HepG2 (cell line): Measurements from ENCODE around the gene SLC18A3. TPM values are rescaled to one million over a fixed set of nuclear protein-coding genes. Genes with fewer than 3 reads are reported as not detected.

Experiments used
- ATAC-seq: fragments of 200-7000 bp; cut with Tn5 transposase; 3 replicates; pipeline ENCODE4 v1.9.1; 2020; ENCODE audit warnings: mild to moderate bottlenecking, moderate library complexity
- BruUV-seq: library from RNA; stranded (reverse); fragments of 400-500 nt; replicated peaks from 2 replicates; lab custom pipeline; 2021; lab: Mats Ljungman, UMichigan
- CTCF ChIA-PET: fragments of 300-600 bp; formaldehyde crosslinking; extraction: SDS; loops from one replicate; lab custom pipeline; 2021; ENCODE audit warnings: low total read pairs, inconsistent platforms, low intra/inter-chr PET ratio; lab: Yijun Ruan, JAX
- POLR2A ChIA-PET: fragments of 350-600 bp; sonication (Branson Sonifier 250); formaldehyde crosslinking; loops from one replicate; lab custom pipeline; 2020; ENCODE audit warnings: antibody characterized with exemption, inconsistent platforms; lab: Yijun Ruan, JAX
- DNase-seq: peaks from one replicate; pipeline ENCODE4 v3.0.0-alpha.2; 2015; ENCODE audit warnings: low spot score
- FAIRE-seq: peaks from 3 replicates; lab custom pipeline; 2011; peaks lifted over from hg19 to GRCh38; lab: Jason Lieb, UNC
- H2AFZ ChIP-seq: one replicate; pipeline ENCODE4 v1.6.1; 2011; ENCODE audit warnings: low read length, inconsistent platforms
- H3K27ac ChIP-seq: fragments of 300-600 bp; 3 replicates; pipeline ENCODE4 v1.8.0; 2011; ENCODE audit warnings: mixed run types, mild to moderate bottlenecking, mixed read lengths, low read length, inconsistent platforms; ENCODE audit not compliant: insufficient read depth; ENCODE audit errors: extremely low read length
- H3K27me3 ChIP-seq, 2 experiments: fragments of 200-600 bp in 1 of 2; 2 replicates in 1 of 2; 3 replicates in 1 of 2; pipeline versions ENCODE4 v1.6.0 to v1.8.0; 2011; ENCODE audit warnings: low read length in 2 of 2, mild to moderate bottlenecking in 2 of 2, moderate library complexity in 2 of 2, inconsistent platforms in 1 of 2; ENCODE audit not compliant: insufficient read depth in 2 of 2, control insufficient read depth in 1 of 2
- H3K36me3 ChIP-seq, 2 experiments: fragments of 200-600 bp in 1 of 2; replicated peaks in 1 of 2; 2 replicates in 1 of 2; 3 replicates in 1 of 2; pipeline versions ENCODE4 v1.5.1 to v1.8.0; 2011; ENCODE audit warnings: low read length in 2 of 2, inconsistent platforms in 1 of 2; ENCODE audit not compliant: insufficient read depth in 2 of 2, control insufficient read depth in 1 of 2
- H3K4me1 ChIP-seq: 2 replicates; pipeline ENCODE4 v1.5.1; 2012; ENCODE audit warnings: low read length, inconsistent platforms; ENCODE audit not compliant: insufficient read depth
- H3K4me2 ChIP-seq: 2 replicates; pipeline ENCODE4 v1.6.0; 2011; ENCODE audit warnings: low read depth, low read length, inconsistent platforms
- H3K4me3 ChIP-seq, 3 experiments: fragments of 200-600 bp in 1 of 3; sonication (generic), shearing (Covaris generic) in 1 of 3; replicated peaks in 1 of 3; 2 replicates each; pipeline ENCODE4 v1.5.1; 2011 to 2016; ENCODE audit warnings: low read length in 3 of 3, inconsistent platforms in 2 of 3, low read depth in 2 of 3, mild to moderate bottlenecking in 2 of 3, control low read depth in 1 of 3, mixed read lengths in 1 of 3; ENCODE audit not compliant: insufficient read depth in 1 of 3
- H3K79me2 ChIP-seq: one replicate; pipeline ENCODE4 v1.6.1; 2011; ENCODE audit warnings: low read length, inconsistent platforms; ENCODE audit not compliant: insufficient read depth
- H3K9ac ChIP-seq: 2 replicates; pipeline ENCODE4 v1.6.0; 2011; ENCODE audit warnings: mild to moderate bottlenecking, low read depth, low read length, inconsistent platforms; ENCODE audit not compliant: insufficient read depth
- H3K9me3 ChIP-seq: 2 replicates; pipeline ENCODE4 v1.5.1; 2012; ENCODE audit warnings: mild to moderate bottlenecking, low read length
- H4K20me1 ChIP-seq: 2 replicates; pipeline ENCODE4 v1.6.0; 2011; ENCODE audit warnings: inconsistent platforms, mild to moderate bottlenecking, low read length, moderate library complexity; ENCODE audit not compliant: insufficient read depth
- AKNA ChIP-seq: sonication (generic); formaldehyde crosslinking; IDR thresholded peaks from 2 replicates; pipeline ENCODE4 v1.4.0; 2020; ENCODE audit warnings: missing genetic modification reagents, borderline replicate concordance
- FOXA3 ChIP-seq: IDR thresholded peaks from 2 replicates; pipeline ENCODE4 v1.6.1; 2016; ENCODE audit warnings: missing genetic modification reagents, missing compliant biosample characterization
- HMG20A ChIP-seq: IDR thresholded peaks from 2 replicates; pipeline ENCODE4 v1.6.1; 2016; ENCODE audit warnings: borderline replicate concordance
- KAT8 ChIP-seq: IDR thresholded peaks from 2 replicates; pipeline ENCODE4 v1.6.1; 2016; ENCODE audit warnings: missing genetic modification reagents, missing compliant biosample characterization
- UBTF ChIP-seq: sonication (generic); formaldehyde crosslinking; IDR thresholded peaks from 2 replicates; pipeline ENCODE4 v1.4.0; 2020; ENCODE audit warnings: mild to moderate bottlenecking, missing genetic modification reagents
- ZBED4 ChIP-seq: sonication (generic); formaldehyde crosslinking; IDR thresholded peaks from 2 replicates; pipeline ENCODE4 v1.4.0; 2020; ENCODE audit warnings: missing genetic modification reagents, borderline replicate concordance
- ZNF276 ChIP-seq: sonication (generic); formaldehyde crosslinking; IDR thresholded peaks from 2 replicates; pipeline ENCODE4 v1.4.0; 2020; ENCODE audit warnings: mild to moderate bottlenecking, low read depth, missing genetic modification reagents
- ZNF557 ChIP-seq: sonication (generic); formaldehyde crosslinking; IDR thresholded peaks from 2 replicates; pipeline ENCODE4 v1.4.0; 2020; ENCODE audit warnings: missing genetic modification reagents
- ZNF678 ChIP-seq: sonication (generic); formaldehyde crosslinking; IDR thresholded peaks from 2 replicates; pipeline ENCODE4 v1.4.0; 2020; ENCODE audit warnings: mild to moderate bottlenecking, missing genetic modification reagents
- WGBS: methylation state at CpG from one replicate; pipeline ENCODE4 v1.1.6; 2017; ENCODE audit warnings: low lambda C conversion rate; 5-methylcytosine and 5-hydroxymethylcytosine counted together
- in situ Hi-C: cut with HindIII; loops from 2 replicates; pipeline ENCODE4 v1.10.0; 2017; ENCODE audit warnings: low pct_unique_long_range_greater_than_20kb; ENCODE audit not compliant: extremely low pct_ligation_motif_present
- intact Hi-C: fragments of 100-400 bp; cut with micrococcal nuclease; formaldehyde crosslinking; loops from one replicate; pipeline ENCODE4 v1.10.0; 2022; ENCODE audit not compliant: unreplicated experiment
- polyA plus RNA-seq, 8 experiments: library from polyadenylated mRNA; depleted of rRNA in 3 of 8; stranded (reverse) in 7 of 8; unstranded in 1 of 8; fragments of >200 nt; fragmentation: Illumina TruSeq in 4 of 8; extraction: Trizol in 4 of 8; gene quantifications; 2 replicates each; pipeline versions ENCODE4 v1.2.1 to v1.2.3, GENCODE V29; 2011 to 2016; ENCODE audit warnings: low read depth in 4 of 8, missing spikeins in 1 of 8, mixed read lengths in 1 of 8; ENCODE audit not compliant: insufficient read depth in 1 of 8
- total RNA-seq, 5 experiments: library from RNA; depleted of rRNA; stranded (reverse); fragments of >200 nt; fragmentation: Illumina TruSeq; extraction: Trizol; gene quantifications; 2 replicates each; pipeline ENCODE4 v1.2.3, GENCODE V29; 2016; ENCODE audit warnings: low read depth in 1 of 5

Gene SLC18A3
- total and polyA plus RNA-seq, 2 of the 13 experiments (the other 11 are each of a cell fraction or from before 2014, with no cell fraction given) = not detected

- TF ChIP-seq ZNF557 (no peak), HMG20A (no peak), ZBED4 (no peak), ZNF276 (CRISPR knock-in tag) (no peak), ZNF678 (CRISPR knock-in tag) (no peak), FOXA3 (CRISPR knock-in tag) (no peak), KAT8 (CRISPR knock-in tag) (no peak), AKNA (CRISPR knock-in tag) (no peak), UBTF (CRISPR knock-in tag) (no peak)
- H3K79me2 ChIP-seq = no peaks in the 10 kb centered on the region
- in situ Hi-C loops (no loop called here), intact Hi-C loops (no loop called here)
- no TSS peak for BruUV-seq
- ChIA-PET POLR2A (no interaction called here), CTCF (no interaction called here)
- DNase-seq = no peak
- WGBS = 0% methylated on average over 3 of the region's 6 CpGs
- peaks cover 10% of the 10 kb centered on the region; the same call in 1 of the 2 replicates for H4K20me1 ChIP-seq
- ATAC-seq = no peak
- H3K4me3 ChIP-seq = no peak overlapping the region
- peaks cover 5 to 22% of the 10 kb centered on the region in 2 experiments for H3K27me3 ChIP-seq
- FAIRE-seq = no peak
- H3K9me3 ChIP-seq = no peaks in the 10 kb centered on the region
- no peaks in the 10 kb centered on the region for H3K4me1 ChIP-seq
- no peaks in the 10 kb centered on the region for H3K36me3 ChIP-seq
- H3K27ac ChIP-seq = no peak overlapping the region
- H3K9ac ChIP-seq = no peak overlapping the region
- H2AFZ ChIP-seq = no peak overlapping the region
- H3K4me2 ChIP-seq = no peak overlapping the region
Measured at GRCh38 chr10:49605216-49605938, 4.7 kb upstream of the SLC18A3 start.
